IPS DF 6.9 (cell line): ENCODE data around the gene THOC1.

ENCODE experiments used
- DNase-seq: peaks from one replicate; pipeline ENCODE4 v3.0.0-alpha.2; 2013; ENCODE audit warnings: low read depth, low spot score
- H3K27ac ChIP-seq: one replicate; pipeline ENCODE4 v1.5.1; 2013; ENCODE audit warnings: low read length, control low read depth
- H3K27me3 ChIP-seq: 2 replicates; pipeline ENCODE4 v1.6.1; 2013; ENCODE audit warnings: mild to moderate bottlenecking, low read length; ENCODE audit not compliant: control insufficient read depth, insufficient read depth
- H3K36me3 ChIP-seq: 2 replicates; pipeline ENCODE4 v1.6.1; 2013; ENCODE audit warnings: low read length; ENCODE audit not compliant: control insufficient read depth, insufficient read depth
- H3K4me1 ChIP-seq: 2 replicates; pipeline ENCODE4 v1.6.1; 2013; ENCODE audit warnings: low read length; ENCODE audit not compliant: control insufficient read depth, insufficient read depth
- H3K4me3 ChIP-seq: 2 replicates; pipeline ENCODE4 v1.5.1; 2013; ENCODE audit warnings: mild to moderate bottlenecking, low read length
- H3K9me3 ChIP-seq: 2 replicates; pipeline ENCODE4 v1.6.1; 2013; ENCODE audit warnings: low read length, inconsistent platforms; ENCODE audit not compliant: control insufficient read depth, insufficient read depth
- WGBS: extraction: QIAGEN DNeasy Blood & Tissue Kit; methylation state at CpG from one replicate; pipeline ENCODE4 v1.1.7; 2013; ENCODE audit warnings: mixed read lengths, missing lambda C conversion rate; ENCODE audit not compliant: insufficient read length, insufficient coverage; 5-methylcytosine and 5-hydroxymethylcytosine counted together

The THOC1 gene

GRCh38 chr18:251572-251971, 16.3 kb downstream of the THOC1 start:
- Histone ChIP-seq H3K27ac (no peak overlapping the region), H3K9me3 (no peaks in the 10 kb centered on the region), H3K36me3 (peaks cover 12% of the 10 kb centered on the region; the same call in 1 of the 2 replicates), H3K27me3 (no peaks in the 10 kb centered on the region), H3K4me1 (no peaks in the 10 kb centered on the region), H3K4me3 (no peak overlapping the region)
- no peak for DNase-seq
- no CpG with 5 or more reads among the region's 5 CpGs for WGBS

- Histone ChIP-seq H3K4me1 (no peaks in the 10 kb centered on the region), H3K4me3 (no peak overlapping the region), H3K9me3 (no peaks in the 10 kb centered on the region), H3K27ac (no peak overlapping the region), H3K27me3 (no peaks in the 10 kb centered on the region), H3K36me3 (peaks cover 12% of the 10 kb centered on the region; the same call in 1 of the 2 replicates)
- no peak for DNase-seq
- WGBS: no CpG with 5 or more reads among the region's 2 CpGs
Measured at GRCh38 chr18:250685-251084, 17.2 kb downstream of the THOC1 start.

- no peak for DNase-seq
- H3K4me1 ChIP-seq: no peaks in the 10 kb centered on the region
- H3K4me3 ChIP-seq: no peak overlapping the region
- no peaks in the 10 kb centered on the region for H3K27me3 ChIP-seq
- WGBS: no CpG with 5 or more reads among the region's 4 CpGs
- H3K9me3 ChIP-seq: no peaks in the 10 kb centered on the region
- peaks cover 6% of the 10 kb centered on the region; the same call in 1 of the 2 replicates for H3K36me3 ChIP-seq
- no peak overlapping the region for H3K27ac ChIP-seq
Measured at GRCh38 chr18:248053-248452, 19.8 kb downstream of the THOC1 start.

GRCh38 chr18:245282-245847, 22.5 kb downstream of the THOC1 start:
- Histone ChIP-seq H3K36me3 (no peaks in the 10 kb centered on the region; the same call in 1 of the 2 replicates), H3K27ac (no peak overlapping the region), H3K9me3 (no peaks in the 10 kb centered on the region), H3K4me1 (no peaks in the 10 kb centered on the region), H3K27me3 (no peaks in the 10 kb centered on the region), H3K4me3 (no peak overlapping the region)
- no CpG with 5 or more reads among the region's 2 CpGs for WGBS
- no peak for DNase-seq

GRCh38 chr18:240175-240574, 27.7 kb downstream of the THOC1 start:
- no peak overlapping the region for H3K4me3 ChIP-seq
- no CpG with 5 or more reads among the region's 1 CpG for WGBS
- no peaks in the 10 kb centered on the region for H3K4me1 ChIP-seq
- no peaks in the 10 kb centered on the region; the same call in 1 of the 2 replicates for H3K36me3 ChIP-seq
- no peak overlapping the region for H3K27ac ChIP-seq
- no peaks in the 10 kb centered on the region for H3K9me3 ChIP-seq
- no peaks in the 10 kb centered on the region for H3K27me3 ChIP-seq
- no peak for DNase-seq

- DNase-seq: no peak
- Histone ChIP-seq H3K9me3 (no peaks in the 10 kb centered on the region), H3K36me3 (no peaks in the 10 kb centered on the region), H3K4me3 (no peak overlapping the region), H3K4me1 (no peaks in the 10 kb centered on the region), H3K27me3 (no peaks in the 10 kb centered on the region), H3K27ac (no peak overlapping the region)
- no CpG with 5 or more reads among the region's 1 CpG for WGBS
Measured at GRCh38 chr18:231563-231962, 36.3 kb downstream of the THOC1 start.

- no peaks in the 10 kb centered on the region for H3K4me1 ChIP-seq
- H3K27me3 ChIP-seq: no peaks in the 10 kb centered on the region
- no CpG with 5 or more reads among the region's 1 CpG for WGBS
- no peak overlapping the region for H3K4me3 ChIP-seq
- H3K9me3 ChIP-seq: no peaks in the 10 kb centered on the region
- no peak overlapping the region for H3K27ac ChIP-seq
- DNase-seq: no peak
- no peaks in the 10 kb centered on the region for H3K36me3 ChIP-seq
Measured at GRCh38 chr18:228586-228985, 39.3 kb downstream of the THOC1 start.

GRCh38 chr18:227902-228301, 39.9 kb downstream of the THOC1 start:
- Histone ChIP-seq H3K4me1 (no peaks in the 10 kb centered on the region), H3K36me3 (no peaks in the 10 kb centered on the region; the same call in 1 of the 2 replicates), H3K27me3 (no peaks in the 10 kb centered on the region), H3K27ac (no peak overlapping the region), H3K4me3 (no peak overlapping the region), H3K9me3 (no peaks in the 10 kb centered on the region)
- no peak for DNase-seq
- no CpG with 5 or more reads among the region's 4 CpGs for WGBS

- no peaks in the 10 kb centered on the region; the same call in 1 of the 2 replicates for H3K36me3 ChIP-seq
- no CpG with 5 or more reads among the region's 6 CpGs for WGBS
- H3K27me3 ChIP-seq: no peaks in the 10 kb centered on the region
- no peak overlapping the region for H3K4me3 ChIP-seq
- no peak for DNase-seq
- H3K27ac ChIP-seq: no peak overlapping the region
- no peaks in the 10 kb centered on the region for H3K9me3 ChIP-seq
- no peaks in the 10 kb centered on the region for H3K4me1 ChIP-seq
Measured at GRCh38 chr18:227374-227773, 40.5 kb downstream of the THOC1 start.

GRCh38 chr18:225745-226144, 42.1 kb downstream of the THOC1 start:
- H3K27me3 ChIP-seq: no peaks in the 10 kb centered on the region
- no peak overlapping the region for H3K4me3 ChIP-seq
- no peaks in the 10 kb centered on the region for H3K9me3 ChIP-seq
- no peaks in the 10 kb centered on the region; the same call in 1 of the 2 replicates for H3K36me3 ChIP-seq
- no peak overlapping the region for H3K27ac ChIP-seq
- DNase-seq: no peak
- WGBS: no CpG with 5 or more reads among the region's 4 CpGs
- H3K4me1 ChIP-seq: no peaks in the 10 kb centered on the region

GRCh38 chr18:220708-221107, 47.1 kb downstream of the THOC1 start:
- no peak for DNase-seq
- no peak overlapping the region for H3K4me3 ChIP-seq
- H3K4me1 ChIP-seq: no peaks in the 10 kb centered on the region
- H3K27me3 ChIP-seq: no peaks in the 10 kb centered on the region
- no peaks in the 10 kb centered on the region; the same call in 1 of the 2 replicates for H3K36me3 ChIP-seq
- H3K9me3 ChIP-seq: peaks cover 2% of the 10 kb centered on the region; the same call in 1 of the 2 replicates
- H3K27ac ChIP-seq: no peak overlapping the region
